HG03060 (cell line): Measurements from ENCODE around the gene PAXX.
"Not testable (repeated sequence)": the region's sequence is repeated elsewhere in the genome, so short reads cannot be mapped to it uniquely, and the experiment has no call there.

Experiments
- ATAC-seq: cut with Tn5 transposase; IDR thresholded peaks from one replicate; pipeline ENCODE4 v1.9.1; 2021; ENCODE audit warnings: low read depth, moderate number of reproducible peaks; ENCODE audit not compliant: unreplicated experiment

The PAXX gene

DNA sequence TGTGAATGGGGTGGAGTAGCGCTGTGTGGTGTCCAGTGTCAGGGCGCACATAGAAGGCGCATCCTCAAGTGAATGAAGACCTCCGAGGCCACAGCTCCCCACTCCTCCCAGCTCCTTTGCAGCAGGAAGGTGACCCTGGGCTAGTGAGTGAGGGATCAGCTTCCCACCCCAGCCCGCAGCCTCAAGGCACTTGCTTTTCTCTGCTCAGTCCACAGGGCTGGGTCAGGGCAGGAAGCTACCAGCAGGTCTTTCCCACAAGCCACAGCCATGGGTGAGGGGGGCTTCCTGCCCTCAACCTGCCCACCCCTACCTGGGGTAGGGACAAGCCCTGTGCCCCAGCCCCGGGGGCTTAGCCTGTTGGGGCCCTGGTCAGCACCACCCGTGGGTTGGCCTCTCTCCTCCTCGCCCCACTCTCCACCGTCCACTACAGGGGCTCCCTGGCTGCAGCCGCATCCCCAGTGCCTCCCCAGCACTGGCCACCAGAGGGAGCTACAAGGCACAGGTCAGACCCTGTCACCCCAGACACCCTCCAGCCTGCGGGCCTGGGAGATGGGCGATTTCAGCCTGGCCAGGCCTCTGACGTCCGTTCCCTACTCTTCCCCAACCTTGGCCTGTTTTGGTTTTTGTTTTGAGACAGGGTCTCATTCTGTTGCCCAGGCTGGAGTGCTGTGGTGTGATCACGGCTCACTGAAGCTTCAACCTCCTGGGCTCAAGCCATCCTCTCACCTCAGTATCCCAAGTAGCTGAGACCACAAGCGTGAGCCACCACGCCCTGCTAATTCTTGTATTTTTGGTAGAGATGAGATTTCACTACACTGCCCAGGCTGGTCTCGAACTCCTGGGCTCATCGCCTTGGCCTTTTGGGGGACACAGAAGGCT lies 37.1 kb downstream of the PAXX start:
- no peak for ATAC-seq

DNA sequence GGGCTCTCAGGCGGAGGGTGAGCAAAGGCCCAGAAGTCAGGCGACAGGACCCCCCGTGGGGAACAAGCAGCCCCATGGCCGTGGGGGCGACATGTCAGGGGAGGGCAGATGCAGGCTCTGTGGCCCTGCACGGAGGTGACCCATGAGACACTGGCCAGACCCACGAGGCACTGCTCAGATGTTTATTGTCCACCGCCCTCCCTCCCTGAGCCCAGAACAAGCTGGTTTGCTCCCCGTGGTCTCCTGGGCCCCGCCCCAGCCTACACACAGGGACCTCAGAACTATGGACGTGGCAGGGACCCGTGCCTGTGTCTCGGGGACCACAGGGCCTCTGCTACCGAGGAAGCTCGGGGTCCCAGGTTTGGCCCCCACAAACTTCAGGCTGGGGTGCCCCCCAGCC lies 37.8 kb downstream of the PAXX start:
- no peak for ATAC-seq

DNA sequence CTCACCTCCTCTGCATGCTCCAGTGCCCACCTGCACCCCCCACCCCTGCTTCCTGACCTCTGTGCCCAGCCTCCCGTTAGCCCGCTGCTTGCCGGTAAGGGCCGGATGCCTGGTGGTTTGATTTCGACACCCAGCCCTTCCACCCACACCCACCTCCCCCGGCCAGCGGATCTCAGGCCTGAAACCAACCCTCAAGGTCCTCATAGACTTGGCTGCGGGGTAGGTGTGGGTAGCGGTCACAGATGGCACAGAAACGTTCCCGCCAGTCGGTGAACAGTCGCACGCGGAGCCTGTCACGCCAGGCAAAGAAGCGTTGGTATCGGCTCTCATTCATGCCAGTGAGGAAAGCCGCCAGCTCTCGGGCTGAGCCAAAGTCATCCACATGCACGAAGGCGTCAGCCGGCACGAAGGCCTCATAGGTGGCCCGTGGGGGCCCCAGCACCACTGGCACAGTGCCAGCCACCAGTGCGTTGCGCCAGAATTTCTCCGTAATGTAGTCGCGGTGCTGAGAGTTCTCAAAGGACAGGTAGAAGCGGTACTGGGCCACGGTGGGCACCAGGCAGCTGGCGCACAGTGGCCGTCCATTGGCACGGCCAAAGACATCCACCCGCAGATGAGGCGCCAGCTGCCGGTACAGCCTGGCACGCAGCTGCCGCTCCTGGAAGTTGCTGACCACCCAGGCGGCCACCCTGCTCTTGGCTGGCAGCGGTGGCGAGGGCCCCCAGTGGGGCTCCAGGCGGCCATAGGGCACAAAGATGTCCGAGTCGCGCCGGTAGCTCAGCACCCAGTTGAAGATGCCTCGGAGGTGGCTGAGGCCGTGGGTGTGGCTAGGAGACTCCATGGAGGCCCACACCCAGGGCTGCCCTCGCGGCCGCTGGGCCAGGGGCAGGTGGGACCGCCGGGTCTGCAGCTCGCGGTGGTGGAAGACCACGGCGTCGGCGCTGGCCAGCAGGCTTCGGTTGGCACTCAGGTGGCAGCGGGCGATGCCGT lies 38.6 kb downstream of the PAXX start:
- ATAC-seq = no peak

DNA sequence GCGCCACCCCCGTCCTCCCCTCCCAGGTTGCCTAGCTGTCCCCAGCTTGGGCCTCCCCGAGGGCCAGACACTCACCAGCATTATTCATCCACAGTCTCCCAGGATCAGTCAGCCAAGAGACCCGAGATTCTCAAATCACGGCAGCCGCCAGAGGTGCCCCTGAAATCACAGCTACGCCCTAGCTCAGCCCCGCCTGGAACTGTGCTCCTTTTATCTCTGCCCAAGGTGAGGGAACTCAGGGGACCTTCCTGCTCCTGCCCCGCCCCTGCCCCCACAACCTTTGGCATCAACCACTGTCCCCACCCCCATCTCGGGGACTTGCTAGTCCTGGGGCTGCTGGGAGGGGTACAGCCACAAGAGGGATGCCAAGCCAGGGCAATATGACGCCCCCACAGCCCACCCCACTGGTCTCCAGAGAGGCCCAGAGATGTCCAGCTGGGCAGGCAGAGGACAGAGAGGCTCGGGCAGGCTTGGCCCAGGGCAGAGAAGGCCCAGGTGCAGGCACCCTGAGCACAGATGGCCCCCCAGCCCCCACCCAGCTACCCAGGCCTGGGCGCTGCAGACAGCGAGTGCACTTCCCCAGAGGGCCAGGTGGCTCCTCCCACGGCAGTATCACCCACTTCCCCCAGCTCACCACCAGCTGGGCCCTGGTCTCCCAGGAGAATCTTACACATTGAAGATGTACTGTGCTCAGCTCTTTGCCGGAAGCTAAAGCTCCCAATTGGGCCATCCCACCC lies 39.9 kb downstream of the PAXX start, which contains the start of gene FUT7:
FUT7 (minus strand) TSS at position 185 of the 737 bp plus-strand sequence; CDS start at position 88, 97 bp downstream.
- no peak for ATAC-seq

DNA sequence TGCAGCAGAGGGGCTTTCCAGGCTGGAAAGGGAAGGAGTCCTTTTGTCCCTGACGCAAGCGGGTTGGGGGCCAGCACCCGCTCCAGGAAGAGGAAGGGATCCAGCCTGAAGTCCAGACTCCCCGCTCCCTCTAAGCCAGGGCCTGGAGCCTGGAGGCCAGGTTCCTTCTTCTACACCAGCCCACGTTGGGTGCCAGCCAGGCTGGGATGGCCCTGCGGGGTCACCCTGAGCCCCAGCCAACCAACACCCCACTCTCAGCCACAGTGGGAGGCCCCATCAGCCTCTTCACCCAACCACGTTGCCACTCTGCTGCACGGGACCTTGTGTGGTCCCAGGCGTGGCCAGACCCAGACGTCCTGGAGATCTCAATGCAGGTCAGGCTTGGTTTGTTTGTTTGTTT lies 40.6 kb downstream of the PAXX start:
- no peak for ATAC-seq

DNA sequence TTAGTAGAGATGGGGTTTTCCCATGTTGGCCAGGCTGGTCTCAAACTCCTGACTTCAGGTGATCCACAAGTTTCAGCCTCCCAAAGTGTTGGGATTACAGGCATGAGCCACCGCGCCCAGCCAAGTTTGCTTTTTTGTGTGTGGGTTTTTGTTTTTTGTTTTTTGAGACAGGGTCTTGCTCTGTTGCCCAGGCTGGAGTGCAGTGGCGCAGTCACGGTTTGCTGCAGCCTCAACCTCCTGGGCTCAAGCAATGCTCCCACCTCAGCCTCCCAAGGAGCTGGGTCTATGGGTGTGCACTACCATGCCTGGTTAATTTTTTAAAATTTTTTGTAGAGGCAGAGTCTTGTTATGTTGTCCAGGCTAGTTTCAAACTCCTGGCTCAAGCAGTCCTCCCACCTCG lies 41.3 kb downstream of the PAXX start:
- ATAC-seq = not testable (repeated sequence)

DNA sequence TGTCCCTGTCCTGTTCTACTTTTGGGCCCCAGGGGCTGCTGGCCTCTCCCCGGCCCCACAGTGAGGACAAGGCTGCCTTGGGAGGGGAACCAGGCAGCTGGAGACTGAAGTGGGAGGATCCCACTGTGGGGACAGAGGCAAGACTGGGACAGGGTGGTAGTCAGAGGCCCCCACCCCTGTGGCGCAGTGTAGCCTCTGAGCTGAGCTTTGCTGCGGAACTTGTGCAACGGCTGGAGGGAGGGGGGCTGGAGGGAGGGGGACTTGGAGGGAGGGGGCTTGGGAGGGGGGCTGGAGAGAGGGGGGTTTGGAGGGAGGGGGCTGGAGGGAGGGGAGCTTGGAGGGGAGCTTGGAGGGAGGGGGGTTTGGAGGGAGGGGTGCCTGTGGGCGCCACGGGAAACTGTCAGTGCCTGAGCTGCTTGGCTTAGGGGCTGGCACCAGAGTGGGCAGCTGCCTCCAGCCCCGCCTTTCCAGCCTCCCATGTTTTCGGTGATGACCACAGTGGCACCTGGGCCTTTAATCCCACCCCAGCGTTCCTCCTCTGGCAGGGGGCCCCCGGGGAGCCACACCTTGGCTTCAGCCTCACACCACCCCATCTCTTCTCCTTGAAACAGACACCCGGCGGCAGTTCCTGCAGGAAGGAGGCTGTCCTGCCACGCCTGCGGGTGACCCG lies 42.0 kb downstream of the PAXX start:
- no peak for ATAC-seq

DNA sequence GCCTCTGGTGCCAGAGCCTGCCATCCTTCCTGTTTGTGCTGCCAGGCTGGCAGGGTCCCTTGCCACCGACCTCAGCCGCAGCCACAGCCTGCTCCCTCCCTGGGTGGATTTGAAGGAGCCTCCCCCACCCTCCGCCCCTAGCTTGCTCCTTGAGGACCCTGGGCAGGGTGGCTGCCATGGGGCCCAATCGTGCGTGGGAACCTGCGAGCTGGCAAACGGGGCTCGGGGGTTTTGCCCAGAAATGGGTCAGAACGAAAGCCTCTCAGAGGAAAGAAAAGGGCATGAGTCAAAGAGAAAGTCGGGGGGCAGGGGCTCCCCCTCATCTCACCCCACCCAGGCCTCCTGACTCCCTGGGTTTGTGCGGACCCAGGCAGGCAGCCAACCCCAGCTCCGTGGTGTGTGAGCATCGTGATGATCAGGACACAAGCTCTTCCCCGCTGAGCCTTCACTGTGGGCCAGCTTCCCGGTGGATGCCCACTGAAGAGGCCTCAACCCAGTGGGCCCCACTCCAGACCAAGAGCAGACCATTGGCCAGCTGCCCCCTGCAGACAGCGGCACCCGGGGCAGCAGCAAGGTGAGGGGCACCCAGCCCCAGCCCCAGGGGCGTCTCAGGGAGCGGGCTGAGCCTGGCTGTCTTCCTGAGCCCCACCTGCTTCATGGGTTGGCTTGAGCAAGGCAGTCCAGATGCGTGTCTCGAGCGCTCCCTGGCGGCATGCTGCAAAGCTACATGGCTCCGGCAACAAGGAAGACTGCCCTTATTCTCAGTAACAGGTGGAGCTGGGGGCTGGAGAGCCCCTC lies 42.7 kb downstream of the PAXX start:
- ATAC-seq = no peak

DNA sequence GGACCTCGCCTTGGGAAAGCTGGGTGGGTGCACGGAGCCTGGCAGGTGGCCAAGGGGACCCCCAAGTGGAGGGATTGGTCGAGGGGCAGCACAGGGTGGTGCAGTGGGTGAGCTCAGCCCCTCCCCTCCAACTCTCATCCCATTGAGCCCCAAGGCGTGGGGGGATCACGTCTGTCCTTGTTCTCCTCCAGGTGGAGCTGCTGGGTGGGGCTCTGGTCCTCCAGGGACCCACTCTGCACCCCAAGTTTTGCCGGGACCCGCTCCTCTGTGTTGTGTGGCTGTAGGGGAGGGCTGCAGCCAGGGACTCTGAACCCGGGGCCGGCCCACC lies 43.2 kb downstream of the PAXX start:
- ATAC-seq = no peak

DNA sequence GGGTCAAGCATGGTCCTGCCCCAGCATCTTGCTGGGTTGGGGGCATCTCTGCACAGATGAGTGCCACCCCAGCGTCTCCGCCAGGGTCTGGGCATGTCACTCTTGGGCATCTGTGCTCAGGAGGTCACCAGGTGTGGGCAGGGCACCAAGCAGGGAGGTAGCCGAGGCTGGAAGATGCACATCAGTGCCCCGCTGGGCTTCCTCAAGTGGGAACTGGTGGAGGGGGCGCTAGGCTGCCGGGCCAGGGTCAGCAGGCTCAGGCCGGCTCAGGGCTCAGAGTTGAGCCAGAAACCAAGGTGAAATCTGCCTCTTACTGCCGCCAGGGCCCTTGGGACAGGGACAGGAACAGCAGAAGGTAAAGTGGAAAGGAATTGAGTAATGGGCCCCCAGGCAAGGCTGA lies 43.7 kb downstream of the PAXX start:
- ATAC-seq = no peak

DNA sequence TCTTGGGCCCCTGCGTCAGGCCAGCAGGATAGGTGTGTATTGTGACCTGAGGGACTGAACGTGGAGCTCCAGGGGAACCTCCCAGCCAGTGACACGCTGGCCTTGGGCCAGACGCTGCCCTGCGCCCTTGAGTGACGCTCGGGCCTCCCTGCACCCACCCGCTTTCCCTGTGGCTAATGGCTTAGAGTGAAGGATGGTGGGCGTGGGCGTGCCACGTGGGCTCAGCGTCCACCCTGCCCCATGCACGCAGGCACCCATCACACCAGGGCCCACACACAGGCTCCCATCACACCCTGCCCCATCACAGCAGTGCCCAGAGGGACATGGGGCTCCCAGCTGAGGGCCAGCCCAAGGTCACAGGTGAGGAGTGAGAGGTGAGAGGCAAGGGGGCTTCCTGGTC lies 44.8 kb downstream of the PAXX start:
- no peak for ATAC-seq

DNA sequence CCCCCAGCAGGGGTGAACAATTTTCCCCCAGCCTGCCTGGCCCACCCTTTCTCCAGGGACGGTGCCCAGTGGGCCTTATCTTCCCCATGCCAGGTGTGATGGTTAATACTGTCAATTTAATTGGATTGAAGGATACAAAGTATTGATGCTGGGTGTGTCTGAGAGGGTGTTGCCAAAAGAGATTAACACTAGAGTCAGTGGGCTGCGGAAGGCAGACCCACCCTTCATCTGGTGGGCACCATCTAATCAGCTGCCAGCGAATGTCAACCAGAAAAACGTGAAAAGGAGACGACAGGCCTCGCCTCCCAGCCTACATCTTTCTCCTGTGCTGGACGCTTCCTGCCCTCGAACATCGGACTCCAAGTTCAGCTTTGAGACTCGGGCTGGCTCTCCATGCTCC lies 45.3 kb downstream of the PAXX start:
- no peak for ATAC-seq

DNA sequence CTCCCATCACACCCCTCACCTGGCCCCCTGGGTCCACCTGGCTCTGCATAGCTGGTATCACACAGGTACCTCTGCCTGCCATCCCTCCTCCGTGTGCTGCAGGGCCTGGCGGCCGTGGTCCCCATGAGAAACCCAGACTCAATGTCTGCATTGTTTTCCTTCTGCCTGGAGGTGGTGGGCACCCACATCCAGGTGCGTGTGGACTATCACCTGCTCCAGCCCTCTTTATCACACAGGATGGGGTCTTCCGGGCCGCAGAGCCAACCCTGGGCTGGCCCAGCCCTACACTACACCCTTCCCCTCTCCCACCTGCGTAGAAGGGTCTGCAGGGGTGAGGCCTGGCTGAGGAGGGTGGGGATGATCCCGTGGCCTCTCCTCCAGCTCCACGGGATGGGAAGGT lies 46.7 kb downstream of the PAXX start:
- no peak for ATAC-seq

DNA sequence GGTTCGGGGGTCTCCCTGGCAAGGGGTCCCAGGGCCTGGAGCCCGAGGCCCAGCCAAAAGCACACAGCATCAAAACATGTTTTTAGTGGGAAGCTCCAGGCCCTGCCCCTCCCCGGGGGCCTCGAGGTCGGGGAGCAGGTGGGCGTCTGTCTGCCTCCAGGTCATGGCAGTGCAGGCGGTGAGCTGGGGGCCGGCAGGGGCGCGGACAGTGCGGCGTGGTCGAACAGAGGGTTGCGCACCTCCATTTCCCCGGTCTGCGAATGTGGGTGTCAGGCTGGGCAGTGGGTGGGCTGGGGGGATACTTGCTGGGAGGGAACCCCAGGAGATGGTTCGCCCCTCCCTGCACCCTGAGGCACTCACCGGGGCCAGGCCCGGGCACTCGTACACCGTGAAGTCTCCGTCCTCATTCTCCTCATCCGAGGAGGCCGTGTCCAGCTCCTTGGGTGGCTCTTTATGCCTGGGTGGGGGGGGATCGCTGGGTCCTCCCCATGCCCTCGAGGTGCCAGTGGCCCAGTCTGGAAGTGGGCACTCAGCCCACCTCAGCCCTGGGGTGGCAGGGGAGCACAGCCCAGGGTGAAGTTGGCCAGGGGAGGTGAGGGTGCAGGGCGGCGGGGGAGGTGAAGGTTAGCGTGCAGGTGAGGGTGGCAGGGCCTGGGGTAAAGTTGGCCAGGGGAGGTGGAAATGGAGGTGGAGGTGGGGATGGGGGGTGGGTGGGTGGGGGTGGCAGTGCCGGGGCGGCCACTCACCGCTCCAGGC lies 47.6 kb downstream of the PAXX start:
- ATAC-seq = no peak

DNA sequence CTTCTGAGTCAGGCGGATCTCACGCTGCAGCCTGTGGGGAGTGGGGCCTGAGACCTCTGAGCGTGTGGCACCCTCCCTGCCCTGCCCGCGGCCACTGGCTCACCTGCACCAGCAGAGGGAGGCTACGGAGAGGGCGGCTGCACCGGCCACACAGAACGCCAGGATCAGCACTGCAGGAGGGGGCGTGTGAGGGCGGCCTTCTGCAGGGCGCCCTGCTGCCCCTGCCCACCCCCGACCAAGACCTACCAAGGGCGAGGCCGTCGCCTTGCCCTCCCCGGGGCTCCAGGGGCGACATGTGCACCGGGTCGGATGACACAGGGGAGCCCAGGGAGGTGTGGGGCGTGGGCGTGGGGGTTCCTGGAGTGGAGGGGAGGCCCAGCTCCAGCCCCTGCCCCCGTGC lies 48.3 kb downstream of the PAXX start:
- no peak for ATAC-seq

DNA sequence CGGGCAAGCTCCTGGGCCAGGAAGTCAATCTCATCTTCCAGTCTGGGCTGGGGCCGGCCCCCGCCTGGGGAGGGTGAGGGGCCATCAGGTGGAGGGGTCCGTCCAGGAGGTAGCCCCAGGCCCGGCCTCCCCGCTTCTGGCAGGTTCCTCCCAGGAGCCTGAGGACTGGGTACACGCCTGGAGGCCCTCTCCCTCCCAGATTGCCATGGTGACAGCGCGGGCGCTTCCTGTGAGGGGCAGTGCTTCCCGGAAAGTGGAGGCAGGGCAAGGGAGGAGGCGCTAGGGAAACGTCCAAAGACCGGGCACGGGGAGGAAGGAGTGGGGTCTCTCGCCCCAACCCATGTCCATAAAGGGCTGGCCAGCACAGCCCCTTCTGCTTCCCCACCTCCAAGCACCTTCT lies 48.9 kb downstream of the PAXX start:
- ATAC-seq = no peak

DNA sequence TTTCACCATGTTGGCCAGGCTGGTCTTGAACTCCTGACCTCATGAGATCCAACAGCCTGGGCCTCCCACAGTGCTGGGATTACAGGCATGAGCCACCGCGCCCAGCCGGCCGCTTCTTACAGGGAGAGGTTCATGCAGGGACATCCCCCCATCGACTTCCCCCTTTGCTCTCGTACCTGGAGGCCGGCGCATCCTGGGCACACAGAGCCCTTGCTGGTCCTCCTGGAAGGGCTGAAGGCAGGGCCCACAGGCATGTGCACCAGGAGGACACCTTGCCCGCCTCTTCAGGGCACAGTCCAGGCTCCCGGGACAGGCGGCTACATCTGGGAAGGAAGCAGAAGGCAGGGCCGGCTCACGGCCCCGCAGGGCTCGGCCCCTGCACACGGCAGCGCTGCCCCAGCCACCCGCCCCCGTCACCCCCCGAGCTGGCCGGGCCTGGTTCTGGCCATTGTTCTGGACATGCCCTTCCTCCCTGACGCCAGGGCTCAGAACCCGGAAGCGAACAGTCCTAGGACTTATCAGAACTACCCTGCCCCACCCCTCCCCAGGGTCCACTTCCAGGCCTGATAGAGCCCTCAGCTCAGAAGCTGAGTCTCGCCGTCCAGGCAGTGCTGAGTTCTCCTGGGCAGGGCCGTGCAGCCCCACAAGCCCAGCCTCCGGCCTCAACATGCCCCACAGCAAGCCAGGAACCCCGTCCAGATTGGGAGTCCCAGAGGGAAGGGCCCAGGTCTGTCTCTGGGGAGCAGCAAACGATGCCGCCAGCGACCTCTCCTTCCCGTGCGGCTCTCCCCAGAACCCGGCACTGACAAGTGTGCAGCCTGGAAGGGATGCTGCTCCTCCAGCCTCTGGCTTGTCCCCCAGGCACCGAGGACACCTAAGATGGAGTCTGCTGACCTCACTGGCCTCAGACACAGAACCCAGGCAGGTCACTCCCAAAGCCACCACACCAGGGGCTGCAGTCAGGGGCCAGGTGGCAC lies 50.8 kb downstream of the PAXX start:
- no peak for ATAC-seq
